ENCODE data around the gene ADAMTSL2. TPM values are rescaled to one million over a fixed set of nuclear protein-coding genes. Genes with fewer than 3 reads are reported as not detected.
A peak's percentile ranks its signal among the peaks of the same experiment; 100 is the strongest.

Gene ADAMTSL2
- total and polyA plus RNA-seq, 2 of the 13 experiments (the other 11 are each of a cell fraction or from before 2014, with no cell fraction given) = 1.9 to 3.8 TPM

- TF ChIP-seq DMTF1 (CRISPR knock-in tag; IDR thresholded peaks at IDR 0.05) = no peak
- TF ChIP-seq, protein P1, sequence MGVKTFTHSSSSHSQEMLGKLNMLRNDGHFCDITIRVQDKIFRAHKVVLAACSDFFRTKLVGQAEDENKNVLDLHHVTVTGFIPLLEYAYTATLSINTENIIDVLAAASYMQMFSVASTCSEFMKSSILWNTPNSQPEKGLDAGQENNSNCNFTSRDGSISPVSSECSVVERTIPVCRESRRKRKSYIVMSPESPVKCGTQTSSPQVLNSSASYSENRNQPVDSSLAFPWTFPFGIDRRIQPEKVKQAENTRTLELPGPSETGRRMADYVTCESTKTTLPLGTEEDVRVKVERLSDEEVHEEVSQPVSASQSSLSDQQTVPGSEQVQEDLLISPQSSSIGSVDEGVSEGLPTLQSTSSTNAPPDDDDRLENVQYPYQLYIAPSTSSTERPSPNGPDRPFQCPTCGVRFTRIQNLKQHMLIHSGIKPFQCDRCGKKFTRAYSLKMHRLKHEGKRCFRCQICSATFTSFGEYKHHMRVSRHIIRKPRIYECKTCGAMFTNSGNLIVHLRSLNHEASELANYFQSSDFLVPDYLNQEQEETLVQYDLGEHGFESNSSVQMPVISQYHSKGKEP (CRISPR knock-in tag; IDR thresholded peaks at IDR 0.05) = no peak
- TF ChIP-seq SP1 (IDR thresholded peaks at IDR 0.05) = no peak
- peak; percentile 45; the same call in 1 of the 2 replicates for TF ChIP-seq SP1 (CRISPR knock-in tag; IDR thresholded peaks at IDR 0.05)
- TF ChIP-seq ZNF383 (CRISPR knock-in tag; IDR thresholded peaks at IDR 0.05; ENCODE audit: borderline replicate concordance) = no peak
- TF ChIP-seq ZNF580 (CRISPR knock-in tag; IDR thresholded peaks at IDR 0.05; ENCODE audit: borderline replicate concordance, low read depth) = 0 out of 2 replicates have a peak, but pooled peaks have one; percentile 48
- TF ChIP-seq CREM (IDR thresholded peaks at IDR 0.05) = peak; percentile 21; the same call in 1 of the 2 replicates
- TF ChIP-seq CREM (CRISPR knock-in tag; IDR thresholded peaks at IDR 0.05) = no peak
- TF ChIP-seq ZNF570 (CRISPR knock-in tag; IDR thresholded peaks at IDR 0.05; ENCODE audit: borderline replicate concordance) = no peak
- TF ChIP-seq PATZ1 (CRISPR knock-in tag; IDR thresholded peaks at IDR 0.05) = peak; percentile 48
- TF ChIP-seq THAP11 (CRISPR knock-in tag; IDR thresholded peaks at IDR 0.05) = peak; percentile 47
- TF ChIP-seq ZNF644 (CRISPR knock-in tag; IDR thresholded peaks at IDR 0.05; ENCODE audit: low read depth) = no peak; the same call in 1 of the 2 replicates
- peak; percentile 89 for TF ChIP-seq ZNF772 (CRISPR knock-in tag; IDR thresholded peaks at IDR 0.05)
- TF ChIP-seq KAT7 (CRISPR knock-in tag; IDR thresholded peaks at IDR 0.05; ENCODE audit: borderline replicate concordance) = no peak
- TF ChIP-seq KLF6 (CRISPR knock-in tag; IDR thresholded peaks at IDR 0.05) = no peak
- no peak for TF ChIP-seq CBX1 (IDR thresholded peaks at IDR 0.05; ENCODE audit: low read depth)
- TF ChIP-seq EED (CRISPR knock-in tag; IDR thresholded peaks at IDR 0.05) = peak; percentile 67; the same call in 1 of the 2 replicates
- TF ChIP-seq ZNF234 (CRISPR knock-in tag; conservative IDR thresholded peaks at IDR 0.05) = no peak
- peak; percentile 84; the same call in 1 of the 2 replicates for TF ChIP-seq IRF9 (CRISPR knock-in tag; IDR thresholded peaks at IDR 0.05; ENCODE audit: borderline replicate concordance)
- TF ChIP-seq NONO (IDR thresholded peaks at IDR 0.05) = no peak
- TF ChIP-seq NONO (CRISPR knock-in tag; conservative IDR thresholded peaks at IDR 0.05) = no peak
- TF ChIP-seq WIZ (CRISPR knock-in tag; IDR thresholded peaks at IDR 0.05) = peak; percentile 82
- TF ChIP-seq ATRX (CRISPR knock-in tag; IDR thresholded peaks at IDR 0.05; ENCODE audit: borderline replicate concordance) = no peak
- TF ChIP-seq ZNF263 (CRISPR knock-in tag; IDR thresholded peaks at IDR 0.05) = peak; percentile 40
- TF ChIP-seq NR3C1 (CRISPR knock-in tag; IDR thresholded peaks at IDR 0.05) = no peak
- TF ChIP-seq HNRNPLL (IDR thresholded peaks at IDR 0.05; ENCODE audit: low read depth, low read length, poor library complexity, severe bottlenecking) = no peak
- no peak for TF ChIP-seq NCOA5 (CRISPR knock-in tag; IDR thresholded peaks at IDR 0.05)
Measured at GRCh38 chr9:133506653-133507038, 27.9 kb upstream of the ADAMTSL2 start (continued).
